ENCODE measurements around the gene ANKDD1A.

Gene ANKDD1A

DNA sequence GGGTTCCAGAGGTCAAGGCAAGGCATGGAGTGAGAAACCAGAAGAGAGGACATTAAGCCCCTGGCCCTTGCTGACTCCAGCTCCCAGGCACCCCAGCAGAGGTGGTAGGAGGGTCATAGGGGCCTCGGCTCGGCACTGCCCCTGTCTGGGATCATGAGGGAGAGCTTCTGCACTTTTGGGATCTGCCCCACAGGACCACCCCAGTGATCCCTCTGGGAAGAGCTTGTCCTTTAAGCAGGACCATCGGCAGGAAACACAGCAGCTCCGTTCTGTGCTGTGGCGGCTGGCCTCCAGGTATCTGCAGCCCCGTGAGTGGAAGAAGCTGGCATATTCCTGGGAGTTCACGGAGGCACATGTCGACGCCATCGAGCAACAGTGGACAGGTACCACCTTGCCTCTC is 35.5 kb downstream of the ANKDD1A start:
- TF ChIP-seq, protein P1, sequence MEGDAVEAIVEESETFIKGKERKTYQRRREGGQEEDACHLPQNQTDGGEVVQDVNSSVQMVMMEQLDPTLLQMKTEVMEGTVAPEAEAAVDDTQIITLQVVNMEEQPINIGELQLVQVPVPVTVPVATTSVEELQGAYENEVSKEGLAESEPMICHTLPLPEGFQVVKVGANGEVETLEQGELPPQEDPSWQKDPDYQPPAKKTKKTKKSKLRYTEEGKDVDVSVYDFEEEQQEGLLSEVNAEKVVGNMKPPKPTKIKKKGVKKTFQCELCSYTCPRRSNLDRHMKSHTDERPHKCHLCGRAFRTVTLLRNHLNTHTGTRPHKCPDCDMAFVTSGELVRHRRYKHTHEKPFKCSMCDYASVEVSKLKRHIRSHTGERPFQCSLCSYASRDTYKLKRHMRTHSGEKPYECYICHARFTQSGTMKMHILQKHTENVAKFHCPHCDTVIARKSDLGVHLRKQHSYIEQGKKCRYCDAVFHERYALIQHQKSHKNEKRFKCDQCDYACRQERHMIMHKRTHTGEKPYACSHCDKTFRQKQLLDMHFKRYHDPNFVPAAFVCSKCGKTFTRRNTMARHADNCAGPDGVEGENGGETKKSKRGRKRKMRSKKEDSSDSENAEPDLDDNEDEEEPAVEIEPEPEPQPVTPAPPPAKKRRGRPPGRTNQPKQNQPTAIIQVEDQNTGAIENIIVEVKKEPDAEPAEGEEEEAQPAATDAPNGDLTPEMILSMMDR (IDR thresholded peaks at IDR 0.05; ENCODE audit: low read length, missing control alignments), result no peak
- no peak overlapping the region for H3K4me3 ChIP-seq (replicated peaks; ENCODE audit: low read depth, low read length)
- DNase-seq (ENCODE audit: low read depth), result no peak

DNA sequence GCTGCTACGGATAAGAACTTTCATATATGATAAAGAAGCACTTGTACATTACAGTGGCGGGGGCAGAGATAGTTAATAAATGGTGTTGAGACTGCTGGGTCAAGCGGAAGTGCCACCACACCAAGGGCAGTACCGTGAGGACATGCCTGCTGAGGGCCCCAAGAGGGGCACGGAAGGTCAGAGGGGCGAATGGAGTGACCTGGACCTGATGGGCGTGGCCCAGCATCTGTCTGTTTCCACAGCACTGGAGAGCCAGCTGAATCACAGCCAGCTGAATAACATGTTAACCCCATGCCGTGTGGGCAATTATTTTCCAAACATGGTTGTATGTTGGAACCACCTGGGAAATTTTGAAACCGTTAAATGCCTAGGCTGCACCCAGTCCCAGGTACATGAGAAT is 37.2 kb downstream of the ANKDD1A start:
- TF ChIP-seq, protein P1 (IDR thresholded peaks at IDR 0.05; ENCODE audit: low read length, missing control alignments), result no peak
- H3K4me3 ChIP-seq (replicated peaks; ENCODE audit: low read depth, low read length), result no peak overlapping the region
- DNase-seq (ENCODE audit: low read depth), result no peak

DNA sequence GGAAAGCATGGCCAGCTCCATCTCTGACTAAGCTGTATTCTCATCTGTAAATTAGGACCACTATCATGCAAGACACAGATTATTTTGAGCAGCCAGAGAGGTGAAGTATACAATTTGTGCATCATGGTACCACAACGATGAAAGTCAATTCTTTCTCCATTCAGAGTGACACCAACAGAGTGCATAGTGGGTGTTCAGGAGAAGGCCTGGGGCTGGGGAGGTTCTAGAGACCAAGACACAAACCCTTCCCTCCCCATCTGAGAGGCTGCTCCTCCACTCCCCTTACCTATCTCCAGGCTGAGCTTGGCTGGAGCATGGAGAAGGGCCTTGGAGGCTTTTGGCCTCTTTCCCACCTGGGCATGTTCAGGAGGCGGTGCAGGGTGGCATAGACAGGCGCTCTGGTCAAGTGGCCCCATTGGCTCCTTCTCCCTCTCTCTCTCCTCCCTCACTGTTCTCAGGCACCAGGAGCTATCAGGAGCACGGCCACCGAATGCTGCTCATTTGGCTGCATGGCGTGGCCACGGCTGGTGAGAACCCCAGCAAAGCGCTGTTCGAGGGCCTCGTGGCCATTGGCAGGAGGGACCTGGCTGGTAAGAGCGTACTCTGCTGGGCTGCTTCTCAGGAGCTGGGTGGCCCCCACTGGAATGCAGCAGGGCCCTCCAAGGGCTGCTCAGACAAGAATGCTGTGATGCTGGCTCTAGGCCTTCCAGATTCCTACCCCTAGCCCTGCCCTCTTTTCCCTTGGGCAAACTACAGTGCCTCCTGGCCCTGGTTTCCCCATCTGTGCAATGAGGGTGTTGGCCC is 37.9 kb downstream of the ANKDD1A start:
- H3K4me3 ChIP-seq (replicated peaks; ENCODE audit: low read depth, low read length), result no peak overlapping the region
- no peak for DNase-seq (ENCODE audit: low read depth)
- TF ChIP-seq, protein P1 (IDR thresholded peaks at IDR 0.05; ENCODE audit: low read length, missing control alignments), result no peak

DNA sequence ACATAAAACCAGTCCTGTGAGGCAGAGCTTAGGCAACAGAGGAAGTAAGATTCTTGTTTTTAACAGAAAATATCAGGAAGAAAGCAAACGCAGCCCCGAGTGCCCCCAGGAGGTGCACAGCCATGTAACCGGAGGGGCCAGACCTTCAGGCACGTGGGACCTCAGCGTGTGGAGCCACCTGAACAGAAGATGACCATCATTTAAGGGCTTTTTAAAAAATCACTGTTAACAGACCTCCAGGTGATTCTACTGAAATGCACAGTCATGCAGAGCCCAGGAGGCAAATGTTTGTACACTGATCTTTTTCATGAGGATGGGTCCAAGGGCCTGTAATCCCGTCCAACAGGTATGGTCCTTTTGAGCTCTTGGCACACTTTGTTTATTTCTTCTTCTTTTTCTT is 39.2 kb downstream of the ANKDD1A start:
- DNase-seq (ENCODE audit: low read depth), result no peak
- TF ChIP-seq, protein P1 (IDR thresholded peaks at IDR 0.05; ENCODE audit: low read length, missing control alignments), result no peak
- H3K4me3 ChIP-seq (replicated peaks; ENCODE audit: low read depth, low read length), result no peak overlapping the region

DNA sequence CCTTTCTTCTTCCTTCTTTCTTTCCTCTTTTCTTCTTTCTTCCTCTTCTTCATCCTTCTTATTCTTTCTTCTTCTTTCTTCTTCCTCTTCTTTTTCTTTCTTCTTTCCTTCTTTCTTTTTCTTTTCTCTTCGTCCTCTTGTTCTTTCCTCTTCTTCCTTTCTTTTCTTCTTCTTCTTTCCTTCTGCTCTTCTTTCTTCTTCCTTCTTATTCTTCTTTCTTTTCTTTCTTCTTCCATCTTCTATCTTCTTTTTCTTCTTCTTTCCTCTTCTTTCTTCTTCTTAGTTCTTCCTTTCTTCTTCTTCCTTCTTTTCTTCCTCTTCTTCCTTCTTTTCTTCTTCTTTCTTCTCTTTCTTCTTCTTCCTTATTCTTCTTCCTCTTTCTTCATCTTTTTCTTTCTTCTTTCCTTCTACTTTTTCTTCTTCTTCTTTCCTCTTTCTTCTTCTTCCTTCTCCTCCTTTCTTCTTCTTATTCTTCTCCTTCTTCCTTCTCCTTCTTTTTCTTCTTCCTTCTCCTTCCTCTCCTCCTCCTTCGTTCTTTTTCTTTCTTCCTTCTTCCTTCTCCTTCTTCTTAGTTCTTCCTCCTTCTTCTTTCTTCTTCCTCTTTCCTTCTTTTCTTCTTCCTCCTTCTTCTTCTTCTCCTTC is 40.2 kb downstream of the ANKDD1A start:
- no peak for DNase-seq (ENCODE audit: low read depth)
- no peak overlapping the region for H3K4me3 ChIP-seq (replicated peaks; ENCODE audit: low read depth, low read length)
- TF ChIP-seq, protein P1 (IDR thresholded peaks at IDR 0.05; ENCODE audit: low read length, missing control alignments), result no peak

DNA sequence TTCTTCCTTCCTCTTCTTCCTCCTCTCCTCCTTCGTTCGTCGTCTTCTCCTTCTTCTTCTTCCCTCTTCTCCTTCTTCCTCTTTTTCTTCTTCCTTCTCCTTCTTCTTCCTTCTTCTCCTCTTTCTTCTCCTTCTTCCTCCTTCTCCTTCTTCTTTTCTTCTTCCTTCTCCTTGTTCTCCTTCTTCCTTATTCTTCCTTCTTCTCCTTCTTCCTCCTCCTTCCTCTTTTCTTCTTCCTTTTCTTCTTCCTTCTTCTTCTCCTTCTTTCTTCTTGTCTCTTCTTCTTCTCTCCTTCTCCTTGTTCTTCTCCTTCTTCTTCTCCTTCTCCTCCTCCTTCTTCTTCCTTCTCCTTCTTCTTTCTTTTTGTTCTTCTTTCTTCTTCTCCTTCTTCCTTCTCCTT is 42.7 kb downstream of the ANKDD1A start:
- TF ChIP-seq, protein P1 (IDR thresholded peaks at IDR 0.05; ENCODE audit: low read length, missing control alignments), result no peak
- DNase-seq (ENCODE audit: low read depth), result no peak
- H3K4me3 ChIP-seq (replicated peaks; ENCODE audit: low read depth, low read length), result no peak overlapping the region

Measured in fibroblast of pulmonary artery (primary cell).